Liver (tissue), 3 donors: ENCODE measurements around the gene NCKAP5L.
A peak's percentile ranks its signal among the peaks of the same experiment; 100 is the strongest.

ENCODE experiments used
- CTCF ChIP-seq: fragments of 150-350 bp; IDR thresholded peaks from 2 replicates; pipeline ENCODE4 v1.5.1; 2017; ENCODE audit warnings: improper control_type of control experiment, low read depth, low read length; ENCODE audit not compliant: missing input control
- GABPA ChIP-seq, 2 donors: IDR thresholded peaks in 1 of 2; conservative IDR thresholded peaks in 1 of 2; 2 replicates each; pipeline ENCODE4 v1.6.1; 2016; ENCODE audit warnings: antibody characterized with exemption in 2 of 2, mild to moderate bottlenecking in 1 of 2, moderate library complexity in 1 of 2
- TF ChIP-seq, protein P1 (sequence below): IDR thresholded peaks from 2 replicates; pipeline ENCODE4 v1.6.1; 2016; ENCODE audit warnings: antibody characterized with exemption
- donor health status: healthy.
- donor health status: healthy.

DNA sequence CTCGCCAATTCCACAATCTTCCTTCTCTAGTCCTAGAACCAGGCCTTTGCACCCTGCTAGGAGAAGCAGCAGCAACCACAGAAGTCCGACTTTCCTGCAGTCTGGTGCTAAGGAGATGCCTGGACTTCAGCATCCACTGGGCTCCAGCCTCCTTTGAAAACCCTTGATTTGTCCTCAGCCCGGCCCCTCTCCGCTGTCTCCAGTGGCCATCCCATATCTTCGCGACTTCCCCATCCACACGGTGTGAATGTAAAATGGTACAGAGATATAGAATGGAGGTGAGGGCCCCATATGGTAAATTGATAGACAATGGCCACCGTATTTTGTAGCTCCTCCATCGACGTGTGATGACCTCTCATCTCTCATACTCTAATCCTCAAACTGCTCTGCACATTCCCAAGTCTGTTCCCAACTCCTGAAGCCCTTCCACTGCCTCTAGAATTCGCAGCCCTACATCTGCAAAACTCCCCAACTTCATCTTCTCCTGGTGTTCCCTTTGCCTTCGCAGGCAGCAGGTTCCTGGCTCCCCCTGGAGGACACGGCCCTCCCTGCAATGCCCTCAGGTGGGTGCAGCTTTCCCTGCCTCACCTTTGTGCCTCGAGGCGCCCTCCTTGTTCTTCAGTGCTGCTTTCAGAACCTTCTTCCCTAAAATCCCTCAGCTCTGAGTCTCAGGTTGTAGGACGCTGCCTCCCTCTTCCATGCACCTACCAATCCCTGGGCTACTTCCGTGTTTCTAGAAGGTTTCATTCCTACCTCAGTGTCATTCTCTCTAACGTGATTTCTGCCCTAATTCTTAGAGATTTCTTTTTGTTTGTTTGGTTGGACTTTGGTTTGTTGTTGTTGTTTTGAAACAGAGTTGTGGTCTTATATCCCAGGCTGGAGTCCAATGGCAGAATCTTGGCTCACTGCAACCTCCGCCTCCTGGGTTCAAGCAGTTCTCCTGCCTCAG, 50.1 kb downstream of the NCKAP5L start:
- TF ChIP-seq CTCF (peak; percentile 84), GABPA (IDR thresholded peaks at IDR 0.05 in 1 of 2, conservative IDR thresholded peaks at IDR 0.05 in 1 of 2) (no peak)
- TF ChIP-seq, protein P1, sequence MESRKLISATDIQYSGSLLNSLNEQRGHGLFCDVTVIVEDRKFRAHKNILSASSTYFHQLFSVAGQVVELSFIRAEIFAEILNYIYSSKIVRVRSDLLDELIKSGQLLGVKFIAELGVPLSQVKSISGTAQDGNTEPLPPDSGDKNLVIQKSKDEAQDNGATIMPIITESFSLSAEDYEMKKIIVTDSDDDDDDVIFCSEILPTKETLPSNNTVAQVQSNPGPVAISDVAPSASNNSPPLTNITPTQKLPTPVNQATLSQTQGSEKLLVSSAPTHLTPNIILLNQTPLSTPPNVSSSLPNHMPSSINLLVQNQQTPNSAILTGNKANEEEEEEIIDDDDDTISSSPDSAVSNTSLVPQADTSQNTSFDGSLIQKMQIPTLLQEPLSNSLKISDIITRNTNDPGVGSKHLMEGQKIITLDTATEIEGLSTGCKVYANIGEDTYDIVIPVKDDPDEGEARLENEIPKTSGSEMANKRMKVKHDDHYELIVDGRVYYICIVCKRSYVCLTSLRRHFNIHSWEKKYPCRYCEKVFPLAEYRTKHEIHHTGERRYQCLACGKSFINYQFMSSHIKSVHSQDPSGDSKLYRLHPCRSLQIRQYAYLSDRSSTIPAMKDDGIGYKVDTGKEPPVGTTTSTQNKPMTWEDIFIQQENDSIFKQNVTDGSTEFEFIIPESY, result no peak
